NCI-H2227 treated with DMSO at 0.1 percent for 48 hours (cell line): ENCODE measurements around the gene TSPOAP1.

Experiments used
- DNase-seq: peaks from one replicate; lab custom pipeline; 2025; lab: John Stamatoyannopoulos, UW

Gene TSPOAP1

GRCh38 chr17:58329035-58329809 is 627 bp upstream of the TSPOAP1 start:
- DNase-seq, result peak; percentile 30

GRCh38 chr17:58327363-58328194 is 1.0 kb downstream of the TSPOAP1 start:
- no peak for DNase-seq

- no peak for DNase-seq
Measured at GRCh38 chr17:58326609-58327362, 1.8 kb downstream of the TSPOAP1 start.

GRCh38 chr17:58325976-58326468 is 2.6 kb downstream of the TSPOAP1 start:
- no peak for DNase-seq

- no peak for DNase-seq
Measured at GRCh38 chr17:58325289-58325726, 3.3 kb downstream of the TSPOAP1 start.

- DNase-seq, result peak; percentile 31
Measured at GRCh38 chr17:58324409-58325288, 3.9 kb downstream of the TSPOAP1 start.

- peak; percentile 22 for DNase-seq
Measured at GRCh38 chr17:58324056-58324408, 4.6 kb downstream of the TSPOAP1 start.

GRCh38 chr17:58323366-58324055 is 5.1 kb downstream of the TSPOAP1 start:
- DNase-seq, result no peak

- no peak for DNase-seq
Measured at GRCh38 chr17:58322581-58323185, 5.9 kb downstream of the TSPOAP1 start.

- DNase-seq, result no peak
Measured at GRCh38 chr17:58321571-58322525, 6.7 kb downstream of the TSPOAP1 start.

GRCh38 chr17:58320570-58321323 is 7.8 kb downstream of the TSPOAP1 start:
- no peak for DNase-seq

- DNase-seq, result no peak
Measured at GRCh38 chr17:58320163-58320558, 8.4 kb downstream of the TSPOAP1 start.

GRCh38 chr17:58319173-58320162 is 9.1 kb downstream of the TSPOAP1 start:
- no peak for DNase-seq

- DNase-seq, result no peak
Measured at GRCh38 chr17:58318627-58319172, 9.9 kb downstream of the TSPOAP1 start.

GRCh38 chr17:58318065-58318481 is 10.5 kb downstream of the TSPOAP1 start:
- DNase-seq, result no peak

GRCh38 chr17:58317421-58318064 is 11.1 kb downstream of the TSPOAP1 start:
- peak; percentile 6 for DNase-seq
